SK-N-MC (cell line): Measurements from ENCODE around the gene PNKD.

Source experiments
- EZH2 ChIP-seq: fragments of 200-600 bp; sonication (generic); IDR thresholded peaks from one replicate; pipeline ENCODE4 v1.6.1; 2017; ENCODE audit warnings: antibody characterized with exemption
- FOXP2 ChIP-seq: optimal IDR thresholded peaks from 2 replicates; pipeline ENCODE3; 2011; ENCODE audit warnings: mild to moderate bottlenecking, moderate library complexity; ENCODE audit not compliant: insufficient read depth; ENCODE audit errors: extremely low read length, control extremely low read depth
- POLR2AphosphoS5 ChIP-seq: IDR thresholded peaks from 2 replicates; pipeline ENCODE4 v1.6.1; 2012; ENCODE audit warnings: mild to moderate bottlenecking, low read depth, low read length, borderline replicate concordance

DNA sequence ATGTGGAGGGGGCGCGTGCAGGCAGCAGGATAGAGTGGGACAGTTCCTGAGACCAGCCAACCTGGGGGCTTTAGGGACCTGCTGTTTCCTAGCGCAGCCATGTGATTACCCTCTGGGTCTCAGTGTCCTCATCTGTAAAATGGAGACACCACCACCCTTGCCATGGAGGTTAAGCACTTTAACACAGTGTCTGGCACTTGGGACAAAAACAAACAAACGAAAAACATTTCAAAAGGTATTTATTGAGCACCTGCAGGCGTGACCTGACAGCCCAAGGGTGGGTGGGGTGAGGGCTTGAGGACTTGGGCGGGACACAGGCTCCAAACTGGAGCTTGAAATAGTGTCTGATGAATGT, 124.7 kb downstream of the PNKD start:
- TF ChIP-seq POLR2AphosphoS5 (no peak), EZH2 (no peak), FOXP2 (no peak)
